Tibial artery (tissue), 4 donors: ENCODE data around the gene PRTFDC1.

Experiments used
- DNase-seq, 2 donors: peaks; one replicate each; pipeline ENCODE4 v3.0.0-alpha.2; 2019
- H3K27ac ChIP-seq, 2 donors: fragments of 200-600 bp; sonication (generic) in 1 of 2; 1 replicate in 1 of 2; 2 replicates in 1 of 2; pipeline ENCODE4 v1.5.1; 2018 to 2019; ENCODE audit warnings: mild to moderate bottlenecking in 1 of 2
- H3K27me3 ChIP-seq, 2 donors: fragments of 200-600 bp; sonication (generic) in 1 of 2; one replicate each; pipeline versions ENCODE4 v1.5.1 to v1.6.0; 2016 to 2019
- H3K36me3 ChIP-seq, 3 donors: fragments of 200-600 bp; sonication (generic) in 2 of 3; one replicate each; pipeline ENCODE4 v1.5.1; 2016 to 2019; ENCODE audit warnings: mild to moderate bottlenecking in 2 of 3
- H3K4me1 ChIP-seq, 4 donors: fragments of 200-600 bp; sonication (generic) in 2 of 4; 1 replicate in 3 of 4; 2 replicates in 1 of 4; pipeline ENCODE4 v1.5.1; 2016 to 2019
- H3K4me3 ChIP-seq, 2 donors: fragments of 200-600 bp; sonication (generic) in 1 of 2; 1 replicate in 1 of 2; 2 replicates in 1 of 2; pipeline ENCODE4 v1.5.1; 2018 to 2019; ENCODE audit warnings: mild to moderate bottlenecking in 2 of 2
- H3K9me3 ChIP-seq, 3 donors: fragments of 200-600 bp; sonication (generic) in 1 of 3; one replicate each; pipeline ENCODE4 v1.5.1; 2016 to 2019
- CTCF ChIP-seq, 2 experiments: fragments of 200-600 bp in 1 of 2; fragments of 450-650 bp in 1 of 2; IDR thresholded peaks; one replicate each; pipeline ENCODE4 v1.5.1; 2017 to 2019; ENCODE audit warnings: antibody characterized with exemption in 2 of 2, mild to moderate bottlenecking in 1 of 2, moderate library complexity in 1 of 2
- intact Hi-C: fragments of 100-400 bp; cut with DNase I; formaldehyde crosslinking; loops from one replicate; pipeline ENCODE4 v1.15.0; 2023; ENCODE audit warnings: low total_unique reads

PRTFDC1 gene

GRCh38 chr10:24800861-24801260, 151.5 kb downstream of the PRTFDC1 start:
- Histone ChIP-seq H3K27me3 (no peaks in the 10 kb centered on the region), H3K36me3 (no peaks in the 10 kb centered on the region), H3K27ac (no peak overlapping the region), H3K9me3 (no peaks in the 10 kb centered on the region), H3K4me1 (no peaks in the 10 kb centered on the region), H3K4me3 (no peak overlapping the region)
- DNase-seq: no peak
- TF ChIP-seq CTCF (IDR thresholded peaks at IDR 0.05): no peak
- intact Hi-C loops: no loop called here
